HG03108 (cell line): ENCODE data around the gene OR2W3.

ENCODE experiments used
- ATAC-seq: cut with Tn5 transposase; IDR thresholded peaks from one replicate; pipeline ENCODE4 v1.9.1; 2021; ENCODE audit warnings: moderate library complexity; ENCODE audit not compliant: unreplicated experiment

The OR2W3 gene

DNA sequence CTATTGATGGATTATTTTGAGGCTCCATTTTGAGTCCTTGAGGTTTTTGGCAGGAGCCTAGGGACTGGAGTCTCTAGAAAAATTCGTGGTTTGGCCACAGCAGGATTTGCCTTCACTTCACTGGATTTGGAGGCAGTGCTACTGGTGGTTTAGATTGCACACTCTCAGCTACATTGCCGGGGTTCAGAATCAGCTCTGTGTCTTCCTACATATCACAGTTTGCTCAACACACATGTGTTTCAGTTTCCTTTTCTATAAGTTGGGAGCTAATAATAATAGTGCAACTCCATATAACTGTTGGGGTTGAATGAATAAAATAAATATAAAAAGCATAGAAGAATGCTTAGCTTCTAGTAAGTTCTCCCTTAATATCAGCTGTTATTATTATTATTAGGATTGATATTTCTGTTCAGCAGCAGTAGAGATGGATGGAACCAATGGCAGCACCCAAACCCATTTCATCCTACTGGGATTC lies at the start of gene OR2W3:
Gene OR2W3 (plus strand): TSS at position 425 of the 475 bp plus-strand sequence. CDS start 0 bp downstream, at position 425.
- ATAC-seq: no peak

DNA sequence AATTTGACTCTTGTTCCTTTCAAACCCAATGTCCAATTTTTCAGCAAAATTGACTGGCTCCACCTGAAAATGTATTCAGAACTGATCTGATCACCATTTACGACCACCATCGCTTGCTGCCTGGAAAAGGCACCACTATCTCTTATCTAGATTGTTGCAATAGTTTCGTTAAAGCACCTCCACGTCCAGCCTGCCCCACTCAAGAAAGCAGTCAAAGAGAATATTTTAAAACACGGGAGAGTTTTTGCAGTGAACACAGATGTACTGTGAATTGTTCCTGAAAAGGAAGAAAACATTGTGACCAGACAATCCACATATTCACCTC lies 49.7 kb upstream of the OR2W3 start:
- ATAC-seq: no peak

DNA sequence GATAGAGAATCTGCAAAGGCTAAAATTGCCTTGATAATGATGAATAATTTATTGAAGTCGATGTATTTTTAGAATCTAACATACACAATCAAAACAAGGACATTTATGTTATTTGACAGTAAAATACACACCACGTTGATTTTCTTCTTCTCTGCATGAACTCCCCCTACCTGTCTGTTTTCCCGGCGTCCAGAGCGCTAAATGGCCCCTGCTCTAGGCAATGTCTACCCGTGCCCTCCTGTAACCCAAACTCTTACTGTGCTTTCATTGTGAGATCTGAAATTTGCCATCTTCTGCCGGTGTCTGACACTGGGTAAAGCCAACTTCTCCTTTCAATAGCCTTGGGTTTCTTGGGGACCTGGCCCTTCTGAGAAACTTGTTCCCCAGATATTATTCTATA lies 47.0 kb upstream of the OR2W3 start:
- no peak for ATAC-seq

DNA sequence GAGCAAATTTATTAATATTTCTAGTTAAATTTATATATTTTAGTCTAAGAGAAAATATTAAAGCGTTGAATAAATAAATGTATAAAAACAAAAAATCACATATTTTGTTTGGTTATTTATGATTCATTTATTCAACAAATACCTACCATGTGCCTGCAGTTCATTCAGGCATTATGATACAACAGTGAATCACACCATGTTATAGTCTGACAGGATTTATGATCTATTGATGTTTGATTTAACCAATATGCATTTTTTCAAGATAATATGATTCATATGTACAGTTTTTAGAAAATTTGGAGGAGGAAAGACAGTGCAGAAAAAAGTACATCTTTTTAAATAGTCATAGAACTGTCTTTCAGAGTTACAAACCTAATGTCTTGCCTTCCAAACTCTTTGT lies 45.8 kb upstream of the OR2W3 start:
- ATAC-seq: no peak

DNA sequence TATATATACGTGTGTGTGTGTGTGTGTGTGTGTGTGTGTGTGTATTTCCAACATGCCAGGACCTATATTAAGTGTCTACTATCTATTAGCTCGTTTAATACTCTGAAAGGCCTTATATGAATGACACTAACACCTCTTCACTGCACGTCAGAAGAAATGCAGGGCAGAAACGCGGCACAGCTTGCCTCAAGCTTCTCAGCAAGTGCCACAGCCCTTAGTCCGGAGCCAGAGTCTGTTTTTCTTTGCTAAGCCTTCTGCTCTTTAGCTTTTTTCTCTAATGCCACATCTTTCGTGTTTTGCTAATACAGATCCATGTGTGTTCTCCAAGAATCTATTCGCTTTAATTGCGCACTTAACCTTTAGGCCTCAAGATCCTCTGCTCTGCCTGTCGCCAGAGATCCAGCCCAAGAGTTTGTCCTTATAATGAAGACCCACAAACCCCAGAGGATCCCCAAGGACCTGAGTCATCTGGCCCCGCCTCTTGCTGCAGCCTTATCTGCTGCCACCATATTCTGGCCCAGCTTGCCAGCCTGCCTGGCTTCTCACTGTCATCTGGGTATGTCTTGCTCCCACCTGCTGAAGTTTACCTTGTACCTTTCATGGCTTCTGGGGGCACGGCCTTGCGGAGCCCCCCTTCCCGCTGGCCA lies 40.4 kb upstream of the OR2W3 start:
- no peak for ATAC-seq

DNA sequence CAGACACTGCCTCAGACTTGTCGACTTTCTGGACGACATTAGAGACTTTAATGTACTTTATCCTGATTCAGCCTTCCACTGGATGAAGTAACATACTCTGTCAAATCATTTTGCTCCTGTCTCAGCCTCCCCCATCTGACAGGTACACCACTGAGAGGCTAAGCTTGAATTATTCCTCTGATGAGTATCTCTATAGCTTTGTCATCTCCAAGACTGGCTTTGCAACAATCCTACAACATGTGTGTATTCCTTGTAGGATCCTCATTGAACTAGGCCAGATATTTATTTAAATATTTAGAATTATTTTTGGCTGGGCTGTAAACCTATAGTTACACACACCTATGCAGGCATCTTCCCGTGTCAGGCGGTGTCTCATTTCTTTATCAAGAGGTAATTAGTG lies 39.5 kb upstream of the OR2W3 start:
- ATAC-seq: no peak

DNA sequence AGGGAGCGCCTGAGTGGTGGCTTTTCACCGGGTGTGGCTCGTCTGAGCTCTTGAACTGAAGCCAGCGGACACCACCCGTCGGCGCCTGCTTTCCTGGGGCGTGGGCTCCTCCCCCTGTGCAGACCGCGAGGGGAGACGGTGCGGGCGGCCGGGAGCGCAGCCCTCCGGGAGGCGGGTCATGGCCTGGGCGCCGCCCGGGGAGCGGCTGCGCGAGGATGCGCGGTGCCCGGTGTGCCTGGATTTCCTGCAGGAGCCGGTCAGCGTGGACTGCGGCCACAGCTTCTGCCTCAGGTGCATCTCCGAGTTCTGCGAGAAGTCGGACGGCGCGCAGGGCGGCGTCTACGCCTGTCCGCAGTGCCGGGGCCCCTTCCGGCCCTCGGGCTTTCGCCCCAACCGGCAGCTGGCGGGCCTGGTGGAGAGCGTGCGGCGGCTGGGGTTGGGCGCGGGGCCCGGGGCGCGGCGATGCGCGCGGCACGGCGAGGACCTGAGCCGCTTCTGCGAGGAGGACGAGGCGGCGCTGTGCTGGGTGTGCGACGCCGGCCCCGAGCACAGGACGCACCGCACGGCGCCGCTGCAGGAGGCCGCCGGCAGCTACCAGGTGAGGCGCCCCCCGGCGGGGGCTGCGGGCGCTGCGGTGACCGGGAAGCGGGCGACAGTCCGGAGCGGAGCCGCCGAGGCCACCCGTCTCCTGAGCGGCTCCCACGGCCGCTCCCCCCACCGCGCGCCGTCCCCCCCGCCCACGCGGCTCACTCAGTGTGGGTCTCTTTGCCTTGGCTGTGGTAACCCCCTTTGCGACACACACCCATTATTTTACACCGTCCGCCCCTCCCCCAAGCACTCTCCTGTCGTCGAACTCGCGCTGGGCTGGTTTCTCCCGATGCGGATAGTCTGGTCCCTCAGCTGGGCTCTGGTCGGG lies 38.1 kb upstream of the OR2W3 start, which contains the start of gene TRIM58:
Gene TRIM58 (plus strand): TSS at position 119 of the 916 bp plus-strand sequence. CDS start 60 bp downstream, at position 179.
- no peak for ATAC-seq

DNA sequence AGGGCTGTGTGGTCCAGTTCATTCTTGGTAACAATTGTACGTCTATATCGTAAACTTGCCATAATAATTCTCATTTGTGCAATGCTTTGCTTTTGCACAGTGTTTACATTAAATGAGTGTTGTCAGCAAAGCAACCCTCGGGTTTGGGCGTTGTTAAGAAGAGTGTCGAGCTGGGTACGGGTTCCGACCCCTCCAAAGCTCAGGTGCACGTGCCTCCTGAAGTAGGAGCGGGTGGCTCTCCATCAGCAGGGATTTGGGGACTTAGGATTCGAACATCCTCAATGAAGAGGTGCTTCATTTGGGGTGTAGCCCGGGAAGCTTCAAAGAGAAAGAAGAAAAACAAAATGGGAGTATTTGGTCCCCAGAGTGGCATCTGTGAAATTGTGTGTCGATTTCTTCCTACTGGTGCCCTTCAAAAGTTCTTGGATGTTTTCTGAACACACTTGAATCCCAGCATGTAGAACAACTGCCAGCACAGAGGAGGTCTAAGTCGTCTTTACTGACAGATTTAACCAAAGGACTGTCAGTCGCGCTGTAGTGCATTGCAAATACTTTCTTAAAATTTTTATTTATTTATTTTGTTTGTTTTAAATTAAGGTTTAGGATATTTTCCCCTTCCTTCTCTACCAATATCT lies 37.3 kb upstream of the OR2W3 start:
- no peak for ATAC-seq

DNA sequence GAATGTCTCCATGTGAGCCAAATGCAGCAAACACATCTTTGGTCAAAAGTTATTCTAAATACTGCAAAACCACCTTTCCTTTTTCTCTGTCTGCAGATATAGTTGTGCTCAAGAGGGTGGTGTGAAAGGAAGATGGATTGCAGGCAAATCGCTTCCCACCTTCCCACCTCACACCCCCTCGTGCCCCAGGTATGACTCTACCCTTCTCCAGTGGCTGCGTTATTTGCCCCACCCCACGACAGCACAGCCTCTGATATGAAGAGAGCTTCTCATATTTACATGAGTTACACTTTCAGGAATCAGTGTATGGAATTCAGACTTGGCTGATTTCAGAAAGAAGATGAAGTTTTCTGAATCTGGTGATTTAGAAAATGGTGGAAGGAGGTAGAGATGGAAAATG lies 32.6 kb upstream of the OR2W3 start:
- no peak for ATAC-seq

DNA sequence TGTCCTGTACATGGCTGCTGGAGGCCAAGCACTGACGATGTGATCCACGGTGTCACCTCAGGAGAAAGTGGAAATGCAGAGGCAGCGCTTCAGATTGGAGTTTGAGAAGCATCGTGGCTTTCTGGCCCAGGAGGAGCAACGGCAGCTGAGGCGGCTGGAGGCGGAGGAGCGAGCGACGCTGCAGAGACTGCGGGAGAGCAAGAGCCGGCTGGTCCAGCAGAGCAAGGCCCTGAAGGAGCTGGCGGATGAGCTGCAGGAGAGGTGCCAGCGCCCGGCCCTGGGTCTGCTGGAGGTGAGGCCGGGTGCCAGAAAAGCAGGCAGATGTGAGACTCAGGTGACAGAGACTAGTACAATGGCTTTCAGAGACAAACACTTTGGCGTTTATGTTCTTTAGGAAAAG lies 30.7 kb upstream of the OR2W3 start:
- ATAC-seq: no peak

DNA sequence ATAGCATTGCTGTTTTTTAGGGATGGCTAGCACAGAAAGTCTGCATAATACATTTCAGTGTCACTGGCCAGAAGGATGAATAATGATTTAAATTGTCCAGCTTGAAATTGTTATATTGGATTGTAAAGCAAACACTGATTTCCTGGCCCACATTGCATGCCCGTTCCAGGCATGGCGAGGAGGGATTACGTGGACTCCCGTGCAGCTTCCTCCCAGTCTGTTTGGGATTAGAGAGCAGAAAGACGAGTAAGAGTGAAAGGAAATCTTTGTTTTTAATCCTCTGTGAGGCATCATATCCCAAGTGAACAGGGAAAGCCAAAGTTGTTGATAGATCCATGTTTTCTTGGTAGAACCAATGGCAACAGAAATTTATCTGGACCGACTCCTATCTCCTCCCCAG lies 30.0 kb upstream of the OR2W3 start:
- ATAC-seq: no peak

DNA sequence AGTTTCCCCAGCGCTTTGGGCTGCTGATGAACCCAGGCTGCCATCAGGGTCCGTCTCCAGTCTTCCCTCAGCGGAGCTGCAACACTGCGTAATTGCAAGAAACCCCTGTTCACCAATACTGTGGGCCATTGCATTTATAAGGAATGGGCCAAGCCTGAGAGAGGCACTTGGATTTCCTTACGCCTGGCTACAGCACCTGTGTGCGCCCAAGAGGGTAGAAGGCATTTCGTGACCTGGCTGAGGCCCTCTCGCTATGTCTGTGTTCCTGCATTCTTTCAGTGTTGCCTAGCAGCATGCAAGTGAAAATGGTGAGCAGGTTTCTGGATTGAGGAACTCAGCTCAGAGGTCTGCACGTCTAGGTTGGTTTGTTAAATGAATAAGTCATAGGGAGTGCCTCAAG lies 12.0 kb upstream of the OR2W3 start:
- no peak for ATAC-seq

DNA sequence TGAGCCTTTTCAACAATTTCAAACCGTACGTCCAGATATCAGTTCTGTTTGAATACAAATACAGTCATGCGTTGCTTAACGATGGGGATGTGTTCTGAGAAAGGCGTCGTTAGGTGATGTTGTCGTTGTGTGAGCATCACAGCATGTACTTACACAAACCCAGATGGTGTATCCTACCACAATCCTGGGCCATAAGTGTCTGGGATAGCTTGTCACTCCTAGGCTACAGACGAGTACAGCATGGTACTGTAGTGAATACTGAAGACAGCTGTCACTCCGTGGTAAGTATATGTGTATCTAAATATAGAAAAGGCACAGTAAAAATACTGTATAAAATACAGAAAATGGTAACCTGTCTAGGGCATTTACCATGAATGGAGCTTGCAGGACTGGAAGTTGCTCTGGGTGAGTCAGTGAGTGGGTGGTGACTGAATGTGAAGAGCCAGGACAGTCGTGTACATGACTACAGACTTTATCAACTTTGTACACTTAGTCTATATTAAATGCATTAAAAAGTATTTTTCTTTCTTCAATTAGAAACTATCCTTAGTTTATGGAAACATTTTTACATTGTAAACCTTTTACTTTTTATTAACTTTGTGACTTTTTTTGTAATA lies 10.5 kb upstream of the OR2W3 start:
- ATAC-seq: no peak

DNA sequence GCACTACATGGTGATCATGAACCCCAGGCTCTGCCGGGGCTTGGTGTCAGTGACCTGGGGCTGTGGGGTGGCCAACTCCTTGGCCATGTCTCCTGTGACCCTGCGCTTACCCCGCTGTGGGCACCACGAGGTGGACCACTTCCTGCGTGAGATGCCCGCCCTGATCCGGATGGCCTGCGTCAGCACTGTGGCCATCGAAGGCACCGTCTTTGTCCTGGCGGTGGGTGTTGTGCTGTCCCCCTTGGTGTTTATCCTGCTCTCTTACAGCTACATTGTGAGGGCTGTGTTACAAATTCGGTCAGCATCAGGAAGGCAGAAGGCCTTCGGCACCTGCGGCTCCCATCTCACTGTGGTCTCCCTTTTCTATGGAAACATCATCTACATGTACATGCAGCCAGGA lies 589 bp downstream of the OR2W3 start:
- no peak for ATAC-seq

DNA sequence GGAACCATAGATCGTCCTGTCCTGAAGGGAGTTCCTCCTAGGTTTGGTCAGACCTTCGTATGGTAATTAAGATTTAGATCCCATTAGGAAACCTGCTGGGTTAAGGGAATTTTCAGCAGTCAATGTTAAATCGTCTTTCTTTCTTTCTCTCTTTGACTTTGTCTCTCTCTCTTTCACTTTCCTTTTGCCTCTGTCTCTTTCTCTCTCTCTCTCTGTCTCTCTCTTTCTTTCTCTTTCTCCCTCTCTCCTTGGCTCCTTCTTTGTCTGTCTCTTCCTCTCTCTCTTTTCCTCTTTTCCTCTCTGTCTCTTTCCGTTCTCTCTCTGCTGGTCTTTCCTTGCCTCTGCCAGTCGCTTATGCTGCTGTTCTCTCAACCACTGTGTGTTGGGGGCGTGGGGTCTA lies 8.7 kb downstream of the OR2W3 start:
- ATAC-seq: no peak

DNA sequence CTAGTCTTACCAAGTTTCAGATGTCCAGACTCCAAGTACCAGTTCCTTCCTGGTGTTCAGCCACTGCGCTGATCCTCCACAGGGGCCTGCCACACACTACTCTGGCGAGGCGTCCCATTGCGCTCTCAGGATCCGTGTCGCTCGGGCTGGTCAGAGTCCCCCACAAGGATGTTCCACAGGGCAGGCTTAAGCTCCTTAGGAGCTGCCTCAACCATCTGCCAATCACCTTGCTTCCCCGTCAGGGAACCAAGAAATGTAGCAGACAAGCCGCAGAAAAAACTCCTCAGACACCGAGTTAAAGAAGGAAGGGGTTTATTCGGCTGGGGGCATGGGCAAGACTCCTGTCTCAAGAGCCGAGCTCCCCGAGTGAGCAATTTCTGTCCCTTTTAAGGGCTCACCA lies 9.8 kb downstream of the OR2W3 start:
- no peak for ATAC-seq

DNA sequence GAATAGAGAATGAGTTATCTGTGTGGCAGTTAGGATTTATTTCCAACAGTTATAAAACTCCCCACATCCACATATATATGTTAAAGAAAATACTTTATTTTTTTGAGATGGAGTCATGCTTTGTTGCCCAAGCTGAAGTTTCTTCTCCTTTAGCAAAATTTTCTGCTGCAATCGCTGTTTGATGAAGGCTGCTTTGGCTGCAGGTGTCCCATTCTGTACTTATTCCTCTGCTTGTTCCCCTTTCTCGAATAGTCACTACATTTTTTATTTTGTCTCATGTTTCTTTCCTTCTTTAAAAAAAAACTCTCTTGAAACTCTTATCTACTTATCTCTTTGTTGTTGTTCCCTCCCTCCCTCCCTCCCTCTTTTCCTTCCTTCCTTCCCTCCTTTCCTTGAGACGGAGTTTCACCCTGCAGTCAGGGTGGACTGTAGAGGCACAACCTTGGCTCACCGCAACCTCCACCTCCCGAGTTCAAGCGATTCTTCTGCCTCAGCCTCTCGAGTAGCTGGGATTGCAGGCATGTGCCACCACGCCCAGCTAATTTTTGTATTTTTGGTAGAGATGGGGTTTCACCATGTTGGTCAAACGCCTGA lies 10.6 kb downstream of the OR2W3 start:
- no peak for ATAC-seq

DNA sequence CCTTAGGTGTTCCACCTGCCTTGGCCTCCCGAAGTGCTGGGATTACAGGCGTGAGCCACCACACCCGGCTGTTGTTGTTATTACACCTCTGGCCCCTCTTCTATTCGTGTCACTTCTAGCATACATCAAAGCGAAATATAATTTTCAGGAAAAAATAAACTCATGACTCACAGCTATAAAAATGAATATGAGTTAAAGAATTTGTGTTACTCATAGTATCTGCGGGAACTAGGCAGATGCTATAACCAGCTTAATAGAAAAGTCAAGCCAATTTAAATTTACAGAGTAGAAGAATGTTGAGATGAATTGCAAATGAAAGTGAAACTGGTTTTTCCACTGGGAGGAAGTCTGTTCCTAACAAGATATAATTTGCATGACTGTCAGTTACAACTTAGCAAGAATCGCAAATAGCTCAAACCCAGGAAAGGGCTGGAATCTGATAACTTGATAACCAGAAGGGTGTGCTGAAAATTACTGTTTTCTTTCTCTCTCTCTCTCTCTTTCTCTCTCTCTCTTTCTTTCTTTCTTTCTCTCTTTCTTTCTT lies 11.2 kb downstream of the OR2W3 start:
- no peak for ATAC-seq

DNA sequence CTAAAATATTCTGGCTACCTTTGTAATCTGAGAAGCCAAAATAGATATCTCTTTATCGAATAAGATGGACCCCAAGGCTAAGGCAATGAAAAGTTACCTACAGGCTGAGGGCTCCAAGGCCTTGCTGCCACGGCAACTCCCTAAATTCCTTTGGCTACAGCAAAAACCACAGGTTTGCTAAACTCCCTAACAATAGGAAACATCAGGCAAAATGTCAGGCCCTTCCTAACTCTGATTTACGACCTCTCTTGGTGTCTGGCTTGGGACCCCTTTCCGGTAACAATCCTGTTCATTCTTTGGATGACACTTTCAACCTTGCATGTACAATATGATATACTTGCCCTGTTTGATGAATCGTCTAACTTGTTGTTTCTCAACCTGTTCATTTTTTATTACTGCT lies 13.4 kb downstream of the OR2W3 start:
- ATAC-seq: no peak

DNA sequence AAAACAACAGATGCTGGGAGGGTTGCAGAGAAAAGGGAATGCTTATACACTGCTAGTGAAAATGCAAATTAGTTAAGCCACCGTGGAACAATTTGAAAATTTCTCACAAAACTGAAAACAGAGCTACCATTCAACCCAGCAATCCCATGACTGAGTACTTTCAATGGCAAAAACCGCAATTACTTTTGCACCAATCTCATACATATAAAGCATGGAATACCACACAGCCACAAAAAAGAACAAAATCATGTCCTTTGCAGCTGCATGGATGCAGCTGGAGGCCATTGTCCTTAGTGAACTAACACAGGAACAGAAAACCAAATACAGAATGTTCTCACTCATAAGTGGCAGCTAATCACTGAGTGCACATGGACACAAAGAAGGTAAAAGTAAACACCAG lies 18.4 kb downstream of the OR2W3 start:
- ATAC-seq: no peak
